H9 (cell line): ENCODE data around the gene CERKL. TPM values are rescaled to one million over a fixed set of nuclear protein-coding genes. Genes with fewer than 3 reads are reported as not detected.

Experiments
- DNase-seq: peaks from one replicate; pipeline ENCODE4 v3.0.0-alpha.2; 2017
- H2AFZ ChIP-seq: one replicate; pipeline ENCODE4 v1.6.1; 2013; ENCODE audit warnings: mild to moderate bottlenecking, low read length, control low read depth, moderate library complexity
- H2AK5ac ChIP-seq: 2 replicates; pipeline ENCODE4 v1.6.1; 2013; ENCODE audit warnings: low read length, control low read depth, mixed read lengths; ENCODE audit not compliant: insufficient read length
- H2BK120ac ChIP-seq: one replicate; pipeline ENCODE4 v1.6.1; 2013; ENCODE audit warnings: low read depth, mild to moderate bottlenecking, low read length, control low read depth, inconsistent platforms; ENCODE audit not compliant: poor library complexity, severe bottlenecking
- H2BK12ac ChIP-seq: 2 replicates; pipeline ENCODE4 v1.6.1; 2013; ENCODE audit warnings: low read length, control low read depth, mixed read lengths, low read depth; ENCODE audit not compliant: insufficient read length
- H2BK15ac ChIP-seq: 2 replicates; pipeline ENCODE4 v1.6.1; 2013; ENCODE audit warnings: low read depth, low read length, control low read depth
- H2BK20ac ChIP-seq: one replicate; pipeline ENCODE4 v1.6.1; 2013; ENCODE audit warnings: low read depth, mild to moderate bottlenecking, low read length, control low read depth, inconsistent platforms; ENCODE audit not compliant: poor library complexity, severe bottlenecking
- H2BK5ac ChIP-seq: 2 replicates; pipeline ENCODE4 v1.6.1; 2013; ENCODE audit warnings: low read length, control low read depth, mixed read lengths; ENCODE audit not compliant: insufficient read length
- H3K14ac ChIP-seq: 2 replicates; pipeline ENCODE4 v1.6.1; 2013; ENCODE audit warnings: low read length, control low read depth; ENCODE audit not compliant: insufficient read depth
- H3K18ac ChIP-seq: 2 replicates; pipeline ENCODE4 v1.6.1; 2013; ENCODE audit warnings: low read depth, mild to moderate bottlenecking, mixed read lengths, low read length, control low read depth; ENCODE audit not compliant: insufficient read length
- H3K23ac ChIP-seq: 2 replicates; pipeline ENCODE4 v1.6.1; 2013; ENCODE audit warnings: low read length, control low read depth, mixed read lengths, low read depth; ENCODE audit not compliant: insufficient read length
- H3K23me2 ChIP-seq: 2 replicates; pipeline ENCODE4 v1.6.1; 2013; ENCODE audit warnings: low read depth, mild to moderate bottlenecking, mixed read lengths, low read length, control low read depth; ENCODE audit not compliant: insufficient read length, poor library complexity, severe bottlenecking
- H3K27ac ChIP-seq: 2 replicates; pipeline ENCODE4 v1.5.1; 2013; ENCODE audit warnings: low read length, control low read depth, mixed read lengths, low read depth; ENCODE audit not compliant: insufficient read length
- H3K27me3 ChIP-seq: 2 replicates; pipeline ENCODE4 v1.6.1; 2013; ENCODE audit warnings: low read length, control low read depth, inconsistent platforms; ENCODE audit not compliant: insufficient read depth
- H3K4ac ChIP-seq: 2 replicates; pipeline ENCODE4 v1.6.1; 2013; ENCODE audit warnings: low read depth, mild to moderate bottlenecking, control low read depth, inconsistent platforms, low read length, moderate library complexity
- H3K4me1 ChIP-seq: 2 replicates; pipeline ENCODE4 v1.6.1; 2013; ENCODE audit warnings: low read length, control low read depth, inconsistent platforms; ENCODE audit not compliant: insufficient read depth
- H3K4me2 ChIP-seq: 2 replicates; pipeline ENCODE4 v1.6.1; 2013; ENCODE audit warnings: low read length, control low read depth, mixed read lengths; ENCODE audit not compliant: insufficient read length, insufficient read depth
- H3K56ac ChIP-seq: 2 replicates; pipeline ENCODE4 v1.6.1; 2013; ENCODE audit warnings: low read depth, mild to moderate bottlenecking, mixed read lengths, low read length, control low read depth; ENCODE audit not compliant: insufficient read length
- H3K79me1 ChIP-seq: 2 replicates; pipeline ENCODE4 v1.6.1; 2013; ENCODE audit warnings: low read depth, mild to moderate bottlenecking, moderate library complexity, low read length, control low read depth, inconsistent platforms; ENCODE audit not compliant: insufficient read depth, poor library complexity, severe bottlenecking
- H3K79me2 ChIP-seq: 2 replicates; pipeline ENCODE4 v1.6.1; 2013; ENCODE audit warnings: low read length, control low read depth, inconsistent platforms; ENCODE audit not compliant: insufficient read depth
- H3K9ac ChIP-seq: 2 replicates; pipeline ENCODE4 v1.6.1; 2013; ENCODE audit warnings: low read length, control low read depth, mixed read lengths; ENCODE audit not compliant: insufficient read length; ENCODE audit errors: extremely low read depth
- H3K9me3 ChIP-seq: one replicate; pipeline ENCODE4 v1.6.1; 2013; ENCODE audit warnings: low read depth, low read length, inconsistent platforms; ENCODE audit not compliant: control insufficient read depth
- H3T11ph ChIP-seq: one replicate; pipeline ENCODE4 v1.6.1; 2013; ENCODE audit warnings: mild to moderate bottlenecking, low read length, control low read depth, inconsistent platforms
- H4K20me1 ChIP-seq: one replicate; pipeline ENCODE4 v1.6.1; 2013; ENCODE audit not compliant: control insufficient read depth, insufficient read length, insufficient read depth
- H4K5ac ChIP-seq: 2 replicates; pipeline ENCODE4 v1.6.1; 2013; ENCODE audit warnings: low read depth, mild to moderate bottlenecking, mixed read lengths, low read length, control low read depth; ENCODE audit not compliant: insufficient read length
- H4K8ac ChIP-seq: replicated peaks from 2 replicates; pipeline ENCODE4 v1.6.1; 2013; ENCODE audit warnings: low read length, control low read depth, mixed read lengths, low read depth; ENCODE audit not compliant: insufficient read length
- H4K91ac ChIP-seq: 2 replicates; pipeline ENCODE4 v1.6.1; 2013; ENCODE audit warnings: low read depth, mild to moderate bottlenecking, moderate library complexity, mixed read lengths, low read length, control low read depth; ENCODE audit not compliant: insufficient read length
- H3K27ac Mint-ChIP-seq, 3 experiments: 2 replicates in 2 of 3; 3 replicates in 1 of 3; pipeline ENCODE4 v1.8.0; 2020 to 2021; ENCODE audit warnings: mixed read lengths in 3 of 3, mild to moderate bottlenecking in 1 of 3, moderate library complexity in 1 of 3
- H3K27me3 Mint-ChIP-seq: 2 replicates; pipeline ENCODE4 v1.8.0; 2021; ENCODE audit warnings: low read depth, mild to moderate bottlenecking, moderate library complexity, mixed read lengths
- H3K36me3 Mint-ChIP-seq, 3 experiments: 2 replicates in 2 of 3; 3 replicates in 1 of 3; pipeline ENCODE4 v1.8.0; 2020 to 2021; ENCODE audit warnings: low read depth in 3 of 3, mixed read lengths in 3 of 3; ENCODE audit not compliant: insufficient read depth in 1 of 3
- H3K4me1 Mint-ChIP-seq, 2 experiments: 2 replicates each; pipeline ENCODE4 v1.8.0; 2020; ENCODE audit warnings: mixed read lengths in 2 of 2
- H3K4me3 Mint-ChIP-seq, 2 experiments: 2 replicates in 1 of 2; 3 replicates in 1 of 2; pipeline ENCODE4 v1.8.0; 2020 to 2021; ENCODE audit warnings: mild to moderate bottlenecking in 2 of 2, mixed read lengths in 2 of 2, moderate library complexity in 1 of 2
- H3K9me3 Mint-ChIP-seq, 2 experiments: 2 replicates in 1 of 2; 3 replicates in 1 of 2; pipeline ENCODE4 v1.8.0; 2020; ENCODE audit warnings: mild to moderate bottlenecking in 2 of 2, mixed read lengths in 2 of 2, moderate library complexity in 1 of 2
- WGBS: extraction: QIAGEN DNeasy Blood & Tissue Kit; methylation state at CpG from one replicate; pipeline ENCODE4 v1.1.7; 2013; ENCODE audit warnings: missing lambda C conversion rate, low lambda C conversion rate, mixed read lengths; ENCODE audit not compliant: insufficient read length; ENCODE audit errors: extremely low coverage; 5-methylcytosine and 5-hydroxymethylcytosine counted together
- total RNA-seq: library from RNA; stranded (reverse); gene quantifications from 2 replicates; pipeline ENCODE4 v1.2.1, GENCODE V29; 2021
- TF ChIP-seq, protein P1 (sequence below): fragments of 200-600 bp; sonication (generic); conservative IDR thresholded peaks from 3 replicates; pipeline ENCODE4 v1.8.0; 2021; ENCODE audit warnings: antibody characterized with exemption, mild to moderate bottlenecking

Gene CERKL
- total RNA-seq, 1 experiment from 2014 or later: not detected

DNA sequence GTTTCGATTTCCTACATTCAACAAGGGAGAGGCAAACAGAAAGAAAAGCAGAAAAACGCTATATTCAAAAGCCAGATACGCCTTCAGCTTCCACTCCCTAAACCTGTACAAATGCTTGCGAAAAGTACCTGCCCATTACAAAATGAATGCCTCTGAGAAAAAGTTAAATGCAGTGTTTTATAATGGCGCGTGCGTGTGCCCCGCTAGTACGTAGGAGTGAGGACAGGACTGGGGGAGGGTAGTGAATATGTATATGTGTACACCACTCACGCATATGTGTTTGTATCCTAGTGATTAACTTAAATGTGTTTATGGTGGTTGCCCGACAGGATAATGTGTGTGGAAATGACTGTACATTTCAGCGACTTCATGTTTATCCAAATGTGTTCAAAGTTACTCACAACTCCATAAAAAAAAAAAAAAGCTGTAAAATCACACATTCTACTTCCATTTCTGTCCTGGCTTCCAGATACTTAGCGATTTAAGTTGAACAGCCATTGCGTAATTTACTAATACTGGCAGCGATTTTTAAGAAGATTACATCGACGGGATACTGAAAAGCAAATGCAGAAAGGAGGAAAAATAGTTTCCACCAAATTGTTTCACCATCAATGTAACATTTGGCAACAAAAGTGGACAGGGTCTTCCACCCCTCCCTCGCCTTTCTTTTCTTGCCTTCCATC lies 22.1 kb upstream of the CERKL start:
- H2BK5ac ChIP-seq: no peak overlapping the region
- H3K9me3 Mint-ChIP-seq: peaks cover 2 to 4% of the 10 kb centered on the region in 2 experiments; a peak in 3 of 5 replicates
- H3K27me3 ChIP-seq: peaks cover 56% of the 10 kb centered on the region
- no peak overlapping the region for H2AFZ ChIP-seq
- H3K36me3 Mint-ChIP-seq: no peaks in the 10 kb centered on the region; a peak in 1 of 7 replicates
- H3K23ac ChIP-seq: no peak overlapping the region
- H3K4me1 Mint-ChIP-seq: peaks cover 28 to 51% of the 10 kb centered on the region in 2 experiments
- no peak overlapping the region for H3K4ac ChIP-seq
- WGBS: no CpG with 5 or more reads among the region's 18 CpGs
- no peak overlapping the region for H4K5ac ChIP-seq
- no peak overlapping the region for H3K27ac Mint-ChIP-seq
- no peaks in the 10 kb centered on the region for H3K79me1 ChIP-seq
- H3K56ac ChIP-seq: no peak overlapping the region
- no peaks in the 10 kb centered on the region for H3K9me3 ChIP-seq
- no peak overlapping the region for H3K14ac ChIP-seq
- peaks cover 16% of the 10 kb centered on the region for H3K23me2 ChIP-seq
- H2BK12ac ChIP-seq: no peak overlapping the region
- H3K18ac ChIP-seq: no peak overlapping the region
- peaks cover 98% of the 10 kb centered on the region for H3K27me3 Mint-ChIP-seq
- TF ChIP-seq, protein P1, sequence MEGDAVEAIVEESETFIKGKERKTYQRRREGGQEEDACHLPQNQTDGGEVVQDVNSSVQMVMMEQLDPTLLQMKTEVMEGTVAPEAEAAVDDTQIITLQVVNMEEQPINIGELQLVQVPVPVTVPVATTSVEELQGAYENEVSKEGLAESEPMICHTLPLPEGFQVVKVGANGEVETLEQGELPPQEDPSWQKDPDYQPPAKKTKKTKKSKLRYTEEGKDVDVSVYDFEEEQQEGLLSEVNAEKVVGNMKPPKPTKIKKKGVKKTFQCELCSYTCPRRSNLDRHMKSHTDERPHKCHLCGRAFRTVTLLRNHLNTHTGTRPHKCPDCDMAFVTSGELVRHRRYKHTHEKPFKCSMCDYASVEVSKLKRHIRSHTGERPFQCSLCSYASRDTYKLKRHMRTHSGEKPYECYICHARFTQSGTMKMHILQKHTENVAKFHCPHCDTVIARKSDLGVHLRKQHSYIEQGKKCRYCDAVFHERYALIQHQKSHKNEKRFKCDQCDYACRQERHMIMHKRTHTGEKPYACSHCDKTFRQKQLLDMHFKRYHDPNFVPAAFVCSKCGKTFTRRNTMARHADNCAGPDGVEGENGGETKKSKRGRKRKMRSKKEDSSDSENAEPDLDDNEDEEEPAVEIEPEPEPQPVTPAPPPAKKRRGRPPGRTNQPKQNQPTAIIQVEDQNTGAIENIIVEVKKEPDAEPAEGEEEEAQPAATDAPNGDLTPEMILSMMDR: no peak
- H2AK5ac ChIP-seq: no peak overlapping the region
- no peaks in the 10 kb centered on the region for H3K79me2 ChIP-seq
- H4K8ac ChIP-seq: no peak overlapping the region
- H4K20me1 ChIP-seq: no peaks in the 10 kb centered on the region
- no peak overlapping the region for H2BK120ac ChIP-seq
- H3K4me2 ChIP-seq: no peak overlapping the region
- H3K4me1 ChIP-seq: peaks cover 2% of the 10 kb centered on the region; the same call in 1 of the 2 replicates
- no peak overlapping the region for H2BK15ac ChIP-seq
- no peak overlapping the region for H3T11ph ChIP-seq
- H3K9ac ChIP-seq: no peak overlapping the region
- H2BK20ac ChIP-seq: no peak overlapping the region
- H3K27ac ChIP-seq: no peak overlapping the region
- H4K91ac ChIP-seq: no peak overlapping the region
- no peak for DNase-seq
- peak overlapping the region in 1 of 2 experiments; percentile 10; a peak in 1 of 5 replicates for H3K4me3 Mint-ChIP-seq
